ENCODE data around the gene PRKCA. TPM values are rescaled to one million over a fixed set of nuclear protein-coding genes. Genes with fewer than 3 reads are reported as not detected.

PRKCA gene
- 23.8 and 31.8 TPM in 2 replicates for total RNA-seq

DNA sequence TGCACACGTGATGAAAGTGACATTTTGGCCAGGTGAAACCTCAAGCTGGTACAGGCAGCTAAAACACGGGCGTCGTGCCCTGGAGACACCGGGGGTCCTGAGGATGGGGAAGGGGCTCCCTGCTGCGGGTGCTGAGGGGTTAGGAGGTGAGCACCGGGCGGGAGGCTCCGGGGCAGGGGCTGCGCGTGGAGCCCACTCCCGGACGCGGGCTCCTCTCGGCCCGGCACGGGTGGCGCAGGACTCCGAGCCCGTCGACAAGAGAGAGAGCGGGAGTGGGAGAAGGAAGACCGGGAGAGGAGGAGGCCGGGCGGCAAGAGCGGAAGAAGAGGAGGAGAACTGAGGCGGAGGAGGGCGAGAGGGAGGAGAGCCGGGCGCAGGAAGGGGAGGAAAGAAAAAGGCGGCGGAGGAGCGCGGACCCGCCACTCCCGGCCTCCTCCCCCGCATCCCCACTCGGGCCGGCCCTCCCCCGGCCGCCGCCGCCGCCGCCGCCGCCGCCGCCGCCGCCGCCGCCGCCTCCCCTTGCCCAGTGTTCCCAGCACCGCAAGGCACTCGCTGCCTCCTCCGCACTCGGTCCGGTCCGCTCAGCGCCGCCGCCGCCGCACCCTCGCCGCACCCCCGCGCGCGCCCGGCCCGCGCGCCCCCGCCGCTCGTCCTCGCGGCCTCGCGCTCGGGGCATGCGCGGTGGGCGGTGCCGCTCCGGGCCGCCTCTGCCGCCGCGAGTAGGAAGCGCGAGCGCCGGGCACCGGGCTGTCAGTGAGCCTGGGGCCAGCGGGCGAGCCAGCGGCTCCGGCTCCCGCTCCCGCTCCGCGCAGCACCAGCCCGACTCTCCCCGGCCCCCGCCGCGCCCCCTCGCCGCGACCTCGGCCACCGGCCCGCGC, at the start of gene PRKCA:
Gene PRKCA (plus strand): TSS at position 750 of the 878 bp plus-strand sequence.

DNA sequence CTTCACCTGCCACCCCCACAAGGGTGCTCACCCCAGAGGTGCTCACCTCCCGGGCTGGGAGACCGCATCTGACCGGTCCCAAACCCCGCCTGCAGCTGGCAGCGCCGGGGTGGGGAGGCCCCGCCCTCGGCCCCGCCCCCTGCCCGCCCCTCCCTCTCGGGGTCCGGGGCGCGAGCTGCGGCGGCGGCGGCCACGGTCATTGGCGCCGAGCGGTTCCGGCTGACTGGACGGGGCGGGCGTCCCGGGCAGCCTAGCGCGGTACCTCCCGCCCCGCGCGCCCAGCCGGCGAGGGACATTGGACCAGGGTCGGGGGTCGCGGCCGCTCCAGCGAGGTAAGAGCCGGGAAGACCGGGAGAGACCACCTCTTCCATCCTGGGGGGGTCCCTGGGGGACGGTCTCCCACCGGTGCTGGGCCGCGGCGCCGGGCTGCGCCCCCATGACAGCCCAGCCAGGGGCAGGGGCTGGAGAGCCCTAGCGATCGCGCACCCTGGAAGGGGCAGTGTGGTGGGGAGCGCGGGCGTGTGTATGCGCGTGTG, 532.6 kb downstream of the PRKCA start, which contains the start of gene CACNG5:
Gene CACNG5 (plus strand): TSS at position 199 of the 536 bp plus-strand sequence. CDS start 42,216 bp downstream, outside the sequence.

Other genes with a start within 250 kb of the PRKCA start
- gene CEP112, start 110.5 kb upstream of the PRKCA start, total RNA-seq: 5.4 and 7.5 TPM in 2 replicates
- gene APOH, start 73.2 kb upstream of the PRKCA start, total RNA-seq: not detected in 2 replicates